Progenitor cell of endocrine pancreas (in vitro differentiated cells): Measurements from ENCODE around the gene TXNRD1. TPM values are rescaled to one million over a fixed set of nuclear protein-coding genes. Genes with fewer than 3 reads are reported as not detected.

ENCODE experiments used
- DNase-seq: peaks from one replicate; pipeline ENCODE4 v3.0.0; 2021; ENCODE audit warnings: low spot score; ENCODE audit not compliant: unreplicated experiment
- H3K27ac Mint-ChIP-seq: 2 replicates; pipeline ENCODE4 v1.8.0; 2021; ENCODE audit warnings: mild to moderate bottlenecking, moderate library complexity, mixed read lengths
- H3K27me3 Mint-ChIP-seq: 2 replicates; pipeline ENCODE4 v1.8.0; 2021; ENCODE audit warnings: mixed read lengths
- H3K36me3 Mint-ChIP-seq: 2 replicates; pipeline ENCODE4 v1.8.0; 2022; ENCODE audit warnings: mixed read lengths; ENCODE audit not compliant: insufficient read depth
- H3K4me1 Mint-ChIP-seq: 2 replicates; pipeline ENCODE4 v1.8.0; 2021; ENCODE audit warnings: low read depth, mixed read lengths
- H3K4me3 Mint-ChIP-seq: 2 replicates; pipeline ENCODE4 v1.8.0; 2021; ENCODE audit warnings: low read depth, mild to moderate bottlenecking, moderate library complexity, mixed read lengths
- H3K9me3 Mint-ChIP-seq: 2 replicates; pipeline ENCODE4 v1.8.0; 2021; ENCODE audit warnings: low read depth, mixed read lengths
- total RNA-seq: library from RNA; stranded (reverse); gene quantifications from 2 replicates; pipeline ENCODE4 v1.2.1, GENCODE V29; 2021
- TF ChIP-seq, protein P1 (sequence below): fragments of 200-600 bp; sonication (generic); IDR thresholded peaks from one replicate; pipeline ENCODE4 v1.5.0; 2021; ENCODE audit warnings: antibody characterized with exemption, mild to moderate bottlenecking; ENCODE audit not compliant: unreplicated experiment

TXNRD1 gene
- total RNA-seq, 1 donor from 2014 or later, result 116 TPM

DNA sequence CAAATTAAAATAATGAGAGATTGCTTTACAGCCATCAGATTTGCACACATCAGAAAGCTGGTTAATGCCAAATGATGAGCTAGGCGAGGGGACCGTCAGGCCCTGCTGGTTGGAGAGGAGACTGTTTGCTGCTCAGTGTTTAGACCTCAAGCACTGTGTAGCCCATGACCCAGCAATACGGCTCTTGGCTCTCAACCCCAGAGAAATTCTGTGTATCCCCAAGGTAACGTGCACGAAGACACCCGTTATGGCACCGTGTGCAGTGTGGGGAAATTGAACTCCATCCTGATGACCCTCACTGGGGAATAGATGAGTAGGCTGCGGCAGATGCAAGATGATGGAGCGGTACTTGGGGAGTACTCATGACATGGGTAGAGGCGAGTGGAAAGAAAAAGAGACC, 143.6 kb downstream of the TXNRD1 start:
- H3K9me3 Mint-ChIP-seq, result peaks cover 4% of the 10 kb centered on the region
- no peak overlapping the region for H3K27ac Mint-ChIP-seq
- H3K4me3 Mint-ChIP-seq, result no peak overlapping the region
- no peak for DNase-seq
- H3K4me1 Mint-ChIP-seq, result no peaks in the 10 kb centered on the region
- H3K36me3 Mint-ChIP-seq, result no peaks in the 10 kb centered on the region
- no peaks in the 10 kb centered on the region for H3K27me3 Mint-ChIP-seq
- TF ChIP-seq, protein P1, sequence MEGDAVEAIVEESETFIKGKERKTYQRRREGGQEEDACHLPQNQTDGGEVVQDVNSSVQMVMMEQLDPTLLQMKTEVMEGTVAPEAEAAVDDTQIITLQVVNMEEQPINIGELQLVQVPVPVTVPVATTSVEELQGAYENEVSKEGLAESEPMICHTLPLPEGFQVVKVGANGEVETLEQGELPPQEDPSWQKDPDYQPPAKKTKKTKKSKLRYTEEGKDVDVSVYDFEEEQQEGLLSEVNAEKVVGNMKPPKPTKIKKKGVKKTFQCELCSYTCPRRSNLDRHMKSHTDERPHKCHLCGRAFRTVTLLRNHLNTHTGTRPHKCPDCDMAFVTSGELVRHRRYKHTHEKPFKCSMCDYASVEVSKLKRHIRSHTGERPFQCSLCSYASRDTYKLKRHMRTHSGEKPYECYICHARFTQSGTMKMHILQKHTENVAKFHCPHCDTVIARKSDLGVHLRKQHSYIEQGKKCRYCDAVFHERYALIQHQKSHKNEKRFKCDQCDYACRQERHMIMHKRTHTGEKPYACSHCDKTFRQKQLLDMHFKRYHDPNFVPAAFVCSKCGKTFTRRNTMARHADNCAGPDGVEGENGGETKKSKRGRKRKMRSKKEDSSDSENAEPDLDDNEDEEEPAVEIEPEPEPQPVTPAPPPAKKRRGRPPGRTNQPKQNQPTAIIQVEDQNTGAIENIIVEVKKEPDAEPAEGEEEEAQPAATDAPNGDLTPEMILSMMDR, result no peak

DNA sequence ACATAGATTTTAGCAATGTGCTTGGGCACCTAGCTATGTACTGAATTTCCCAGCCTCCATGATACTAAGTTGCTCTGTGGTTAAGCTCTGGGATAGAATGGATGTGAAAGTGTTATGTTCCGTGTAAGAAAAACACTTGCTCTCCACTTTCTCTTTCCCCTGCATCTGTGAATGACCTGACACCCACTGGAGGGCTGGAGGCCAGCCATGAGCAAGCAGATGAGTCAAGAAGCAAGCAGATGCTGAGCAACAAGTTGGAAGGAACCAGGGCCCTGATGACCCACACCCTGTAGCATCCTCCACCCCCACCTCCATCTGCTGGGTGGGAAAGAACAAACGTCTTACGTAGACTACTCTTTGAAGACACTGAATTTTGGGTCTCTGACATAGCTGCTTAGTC, 144.6 kb downstream of the TXNRD1 start:
- no peak overlapping the region for H3K27ac Mint-ChIP-seq
- H3K36me3 Mint-ChIP-seq, result no peaks in the 10 kb centered on the region
- H3K4me3 Mint-ChIP-seq, result no peak overlapping the region
- TF ChIP-seq, protein P1, result no peak
- H3K4me1 Mint-ChIP-seq, result no peaks in the 10 kb centered on the region
- DNase-seq, result no peak
- H3K9me3 Mint-ChIP-seq, result peaks cover 4% of the 10 kb centered on the region
- H3K27me3 Mint-ChIP-seq, result no peaks in the 10 kb centered on the region

DNA sequence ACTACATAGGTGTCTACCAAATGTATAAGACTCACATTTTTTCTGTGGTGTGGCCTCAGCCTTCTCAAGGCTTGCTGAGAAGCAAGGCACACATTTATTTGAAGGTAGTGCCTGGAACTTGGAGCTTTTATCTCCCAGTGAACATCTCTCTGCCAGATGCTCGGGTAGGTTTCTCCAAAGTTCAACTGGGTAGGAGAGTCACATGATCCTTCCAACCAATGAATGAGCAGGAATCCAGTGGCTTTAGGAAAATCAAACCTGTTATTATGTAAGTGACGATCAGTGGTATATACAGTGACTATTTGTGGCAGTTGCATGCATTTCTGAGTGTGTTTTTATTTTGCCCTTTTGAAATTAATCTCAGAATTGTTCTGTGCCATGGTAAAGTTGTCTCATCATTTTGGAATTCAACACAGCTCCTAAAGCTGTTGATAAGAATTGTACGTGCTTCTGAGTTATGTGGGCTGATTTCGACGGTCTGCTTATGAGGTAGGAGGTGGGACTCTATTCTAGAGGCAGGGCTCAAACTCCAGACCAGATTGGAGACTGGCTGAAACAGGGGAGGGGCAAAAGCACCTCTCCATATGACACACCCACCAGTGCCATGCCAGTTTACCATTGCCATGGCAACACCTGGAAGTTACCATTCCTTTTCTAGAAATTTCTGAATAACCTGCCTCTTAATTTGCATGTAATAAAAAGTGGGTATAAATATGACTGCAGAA, 145.6 kb downstream of the TXNRD1 start:
- DNase-seq, result no peak
- H3K4me3 Mint-ChIP-seq, result no peak overlapping the region
- H3K27ac Mint-ChIP-seq, result no peak overlapping the region
- no peaks in the 10 kb centered on the region for H3K4me1 Mint-ChIP-seq
- TF ChIP-seq, protein P1, result no peak
- no peaks in the 10 kb centered on the region for H3K27me3 Mint-ChIP-seq
- no peaks in the 10 kb centered on the region for H3K36me3 Mint-ChIP-seq
- peaks cover 4% of the 10 kb centered on the region for H3K9me3 Mint-ChIP-seq

DNA sequence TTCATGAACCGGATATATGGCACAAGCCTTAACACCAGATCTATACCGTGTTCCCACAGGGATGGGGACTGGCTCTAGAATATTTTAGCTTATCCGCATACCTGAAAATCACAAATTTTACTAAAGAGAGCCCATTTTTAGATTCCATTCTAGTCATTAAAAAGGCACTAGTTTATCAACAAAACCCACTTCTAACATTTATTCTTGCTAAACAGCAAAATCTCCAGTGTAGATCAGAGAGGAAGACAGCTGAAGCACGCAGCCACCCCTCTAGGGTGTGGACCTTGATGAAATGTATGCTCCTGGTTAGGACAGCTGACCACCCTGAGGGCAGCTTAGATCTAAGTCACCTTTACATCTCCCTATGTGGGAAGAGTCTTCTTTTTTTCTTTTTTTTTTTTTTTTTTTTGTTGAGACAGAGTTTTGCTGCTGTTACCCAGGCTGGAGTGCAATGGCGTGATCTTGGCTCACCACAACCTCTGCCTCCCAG, 150.4 kb downstream of the TXNRD1 start:
- Mint-ChIP-seq H3K36me3 (peaks cover 3% of the 10 kb centered on the region), H3K9me3 (peaks cover 10% of the 10 kb centered on the region), H3K27me3 (no peaks in the 10 kb centered on the region), H3K27ac (no peak overlapping the region), H3K4me1 (peaks cover 1% of the 10 kb centered on the region), H3K4me3 (no peak overlapping the region)
- DNase-seq, result no peak
- TF ChIP-seq, protein P1, result no peak

DNA sequence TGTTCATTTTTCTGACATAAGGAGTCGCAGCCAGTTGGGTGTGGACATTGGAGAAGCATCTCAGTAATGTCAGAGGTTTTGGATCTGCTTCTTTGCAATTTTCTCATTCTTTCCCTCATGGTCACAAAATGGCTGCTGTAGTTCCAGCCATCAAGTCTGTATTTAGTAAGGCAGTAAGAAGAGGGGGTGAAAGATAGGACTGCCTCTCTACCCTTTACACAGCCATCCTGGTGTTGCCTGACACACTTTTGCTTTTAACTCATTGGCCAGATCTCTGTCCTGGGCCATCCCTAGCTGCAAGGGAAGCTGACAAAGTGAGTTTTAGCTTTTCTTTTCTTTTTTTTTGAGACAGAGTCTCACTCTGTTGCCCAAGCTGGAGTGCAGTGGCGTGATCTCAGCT, 154.1 kb downstream of the TXNRD1 start:
- DNase-seq, result no peak
- H3K4me1 Mint-ChIP-seq, result peaks cover 3% of the 10 kb centered on the region
- TF ChIP-seq, protein P1, result no peak
- H3K27ac Mint-ChIP-seq, result no peak overlapping the region
- peaks cover 10% of the 10 kb centered on the region for H3K9me3 Mint-ChIP-seq
- H3K36me3 Mint-ChIP-seq, result peaks cover 3% of the 10 kb centered on the region
- peaks cover 3% of the 10 kb centered on the region for H3K27me3 Mint-ChIP-seq
- H3K4me3 Mint-ChIP-seq, result no peak overlapping the region
